ENCODE measurements around the gene PHYKPL.

GRCh38 chr5:178187014-178187413 is 45.6 kb downstream of the PHYKPL start, which contains the start of gene GMCL2:
- TF ChIP-seq CTCF (IDR thresholded peaks at IDR 0.05) (no peak), POLR2A (IDR thresholded peaks at IDR 0.05) (no peak), EP300 (IDR thresholded peaks at IDR 0.05) (no peak)
